Measurements from ENCODE around the gene SYPL2. TPM values are rescaled to one million over a fixed set of nuclear protein-coding genes. Genes with fewer than 3 reads are reported as not detected.

Gene SYPL2
- total RNA-seq, 1 experiment from 2014 or later = not detected

- no peak overlapping the region for H3K27ac Mint-ChIP-seq (ENCODE audit: unreplicated experiment)
- no peaks in the 10 kb centered on the region for H3K9me3 Mint-ChIP-seq (ENCODE audit: low read depth, unreplicated experiment)
- peaks cover 6% of the 10 kb centered on the region for H3K4me1 Mint-ChIP-seq (ENCODE audit: low read depth, unreplicated experiment)
- H3K36me3 Mint-ChIP-seq (ENCODE audit: insufficient read depth, unreplicated experiment) = peaks cover 5% of the 10 kb centered on the region
- no peak for DNase-seq
- CTCF ChIA-PET = interaction anchor here (1.0 to 2.5 kb wide), 4 partner anchors 14 to 41 kb away, joined by 3 to 23 read pairs (median 14); partner anchors contain the start of gene CYB561D1
- no peak for TF ChIP-seq CTCF (IDR thresholded peaks at IDR 0.05; ENCODE audit: unreplicated experiment)
- intact Hi-C loops (cut with micrococcal nuclease; ENCODE audit: unreplicated experiment) = no loop called here
- no TSS peak for BruUV-seq (replicated peaks)
- peaks cover 54% of the 10 kb centered on the region for H3K27me3 Mint-ChIP-seq (ENCODE audit: unreplicated experiment)
- no peak overlapping the region for H3K4me3 Mint-ChIP-seq (ENCODE audit: low read depth, unreplicated experiment)
These were observed 65.0 kb downstream of the SYPL2 start for GRCh38 chr1:109531380-109531779.

Other genes starting within 250 kb of the SYPL2 start
- gene CELSR2, start 217.0 kb upstream of the SYPL2 start, total RNA-seq (2022) = 5.1 and 5.3 TPM in 2 replicates
- 17.1 and 21.3 TPM in 2 replicates for gene PSRC1, start 183.4 kb upstream of the SYPL2 start, total RNA-seq (2022)
- gene MYBPHL, start 159.5 kb upstream of the SYPL2 start, total RNA-seq (2022) = not detected in 2 replicates
- 46.3 and 68.2 TPM in 2 replicates for gene SORT1, start 68.6 kb upstream of the SYPL2 start, total RNA-seq (2022)
- gene PSMA5, start 40.1 kb upstream of the SYPL2 start, total RNA-seq (2022) = 108 and 121 TPM in 2 replicates
- 4.3 and 4.5 TPM in 2 replicates for gene ATXN7L2, start 17.4 kb downstream of the SYPL2 start, total RNA-seq (2022)
- 9.0 and 9.6 TPM in 2 replicates for gene CYB561D1, start 27.5 kb downstream of the SYPL2 start, total RNA-seq (2022)
- gene AMIGO1, start 43.2 kb downstream of the SYPL2 start, total RNA-seq (2022) = 1.3 and 1.5 TPM in 2 replicates
- gene GPR61, start 73.3 kb downstream of the SYPL2 start, total RNA-seq (2022) = not detected in 2 replicates
- 6.3 and 6.5 TPM in 2 replicates for gene GNAI3, start 82.1 kb downstream of the SYPL2 start, total RNA-seq (2022)
- not detected in 2 replicates for gene GNAT2, start 153.1 kb downstream of the SYPL2 start, total RNA-seq (2022)
- gene AMPD2, start 153.3 kb downstream of the SYPL2 start, total RNA-seq (2022) = 34.0 and 54.6 TPM in 2 replicates
- 12.6 and 13.6 TPM in 2 replicates for gene GSTM4, start 189.6 kb downstream of the SYPL2 start, total RNA-seq (2022)
- gene GSTM2, start 201.5 kb downstream of the SYPL2 start, total RNA-seq (2022) = 2.5 and 3.2 TPM in 2 replicates
- gene GSTM1, start 221.3 kb downstream of the SYPL2 start, total RNA-seq (2022) = 15.4 TPM in 2 replicates
- gene GSTM5, start 245.7 kb downstream of the SYPL2 start, total RNA-seq (2022) = not detected in 2 replicates